ENCODE data around the gene PBX3. TPM values are rescaled to one million over a fixed set of nuclear protein-coding genes. Genes with fewer than 3 reads are reported as not detected.
A peak's percentile ranks its signal among the peaks of the same experiment; 100 is the strongest.

Gene PBX3
- total RNA-seq, 1 experiment from 2014 or later: 46.0 TPM

DNA sequence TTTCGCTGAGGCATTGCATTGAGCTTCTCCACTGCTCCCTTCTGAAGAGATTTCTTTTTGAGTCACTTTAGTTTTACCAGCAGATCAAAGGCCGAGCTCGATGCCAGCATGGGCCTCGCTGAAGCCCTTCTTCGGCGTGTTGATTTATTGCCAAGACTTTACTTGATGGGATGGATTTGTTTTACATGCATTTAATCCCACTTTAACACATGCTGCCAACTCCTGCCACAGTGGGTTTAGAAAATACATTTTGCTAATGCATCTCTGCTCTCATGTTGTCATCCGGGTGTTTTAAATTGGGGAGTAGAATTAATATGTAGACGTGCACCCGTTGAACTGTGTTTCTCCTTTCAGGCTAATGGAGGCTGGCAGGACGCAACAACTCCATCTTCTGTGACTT is 218.3 kb downstream of the PBX3 start:
- Histone ChIP-seq H4K8ac (replicated peaks; ENCODE audit: insufficient read length, low read depth, low read length) (no peak overlapping the region), H3K14ac (ENCODE audit: insufficient read depth, low read length) (no peak overlapping the region), H3K27me3 (ENCODE audit: insufficient read depth, low read length) (no peaks in the 10 kb centered on the region), H3K4me1 (ENCODE audit: insufficient read depth, low read length) (no peaks in the 10 kb centered on the region), H2AFZ (ENCODE audit: low read length) (no peak overlapping the region), H3K79me2 (ENCODE audit: insufficient read depth, low read length) (no peaks in the 10 kb centered on the region), H3K9me3 (ENCODE audit: control insufficient read depth, low read depth, low read length) (no peaks in the 10 kb centered on the region), H3K56ac (ENCODE audit: insufficient read length, low read depth, low read length) (no peak overlapping the region), H2BK12ac (ENCODE audit: insufficient read length, low read depth, low read length) (no peak overlapping the region), H2BK20ac (ENCODE audit: low read depth, low read length, poor library complexity, severe bottlenecking) (no peak overlapping the region), H2BK5ac (ENCODE audit: insufficient read length, low read length) (no peak overlapping the region), H2BK15ac (ENCODE audit: low read depth, low read length) (no peak overlapping the region), H4K20me1 (ENCODE audit: control insufficient read depth, insufficient read depth, insufficient read length) (no peaks in the 10 kb centered on the region), H3K79me1 (ENCODE audit: insufficient read depth, low read depth, low read length, poor library complexity, severe bottlenecking) (no peaks in the 10 kb centered on the region), H2BK120ac (ENCODE audit: low read depth, low read length, poor library complexity, severe bottlenecking) (no peak overlapping the region), H4K5ac (ENCODE audit: insufficient read length, low read depth, low read length) (no peak overlapping the region), H3T11ph (ENCODE audit: low read length) (no peak overlapping the region), H2AK5ac (ENCODE audit: insufficient read length, low read length) (no peak overlapping the region), H3K4me2 (ENCODE audit: insufficient read depth, insufficient read length, low read length) (no peak overlapping the region), H3K18ac (ENCODE audit: insufficient read length, low read depth, low read length) (no peak overlapping the region), H3K27ac (ENCODE audit: insufficient read length, low read depth, low read length) (no peak overlapping the region), H3K4ac (ENCODE audit: low read depth, low read length) (no peak overlapping the region), H3K23ac (ENCODE audit: insufficient read length, low read depth, low read length) (no peak overlapping the region), H3K9ac (ENCODE audit: extremely low read depth, insufficient read length, low read length) (no peak overlapping the region), H3K23me2 (ENCODE audit: insufficient read length, low read depth, low read length, poor library complexity, severe bottlenecking) (no peaks in the 10 kb centered on the region), H4K91ac (ENCODE audit: insufficient read length, low read depth, low read length) (no peak overlapping the region)
- TF ChIP-seq, protein P1, sequence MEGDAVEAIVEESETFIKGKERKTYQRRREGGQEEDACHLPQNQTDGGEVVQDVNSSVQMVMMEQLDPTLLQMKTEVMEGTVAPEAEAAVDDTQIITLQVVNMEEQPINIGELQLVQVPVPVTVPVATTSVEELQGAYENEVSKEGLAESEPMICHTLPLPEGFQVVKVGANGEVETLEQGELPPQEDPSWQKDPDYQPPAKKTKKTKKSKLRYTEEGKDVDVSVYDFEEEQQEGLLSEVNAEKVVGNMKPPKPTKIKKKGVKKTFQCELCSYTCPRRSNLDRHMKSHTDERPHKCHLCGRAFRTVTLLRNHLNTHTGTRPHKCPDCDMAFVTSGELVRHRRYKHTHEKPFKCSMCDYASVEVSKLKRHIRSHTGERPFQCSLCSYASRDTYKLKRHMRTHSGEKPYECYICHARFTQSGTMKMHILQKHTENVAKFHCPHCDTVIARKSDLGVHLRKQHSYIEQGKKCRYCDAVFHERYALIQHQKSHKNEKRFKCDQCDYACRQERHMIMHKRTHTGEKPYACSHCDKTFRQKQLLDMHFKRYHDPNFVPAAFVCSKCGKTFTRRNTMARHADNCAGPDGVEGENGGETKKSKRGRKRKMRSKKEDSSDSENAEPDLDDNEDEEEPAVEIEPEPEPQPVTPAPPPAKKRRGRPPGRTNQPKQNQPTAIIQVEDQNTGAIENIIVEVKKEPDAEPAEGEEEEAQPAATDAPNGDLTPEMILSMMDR (conservative IDR thresholded peaks at IDR 0.05): no peak
- Mint-ChIP-seq H3K27ac (peak overlapping the region in 2 of 3 experiments; percentile 65 to 73; a peak in 3 of 7 replicates), H3K36me3 (ENCODE audit: insufficient read depth in 1 of 3, low read depth in 3 of 3) (peaks cover 6 to 65% (median 61%) of the 10 kb centered on the region in 3 experiments; a peak in 6 of 7 replicates), H3K27me3 (ENCODE audit: low read depth) (no peaks in the 10 kb centered on the region), H3K4me3 (no peak overlapping the region), H3K9me3 (no peaks in the 10 kb centered on the region), H3K4me1 (peaks cover 15% of the 10 kb centered on the region in 2 experiments)
- WGBS (ENCODE audit: extremely low coverage, insufficient read length, low lambda C conversion rate): no CpG with 5 or more reads among the region's 10 CpGs
- no peak for DNase-seq
